Measurements from ENCODE around the gene MYO18B.

- TF ChIP-seq CTCF (IDR thresholded peaks at IDR 0.05) (no peak), POLR2AphosphoS5 (IDR thresholded peaks at IDR 0.05; ENCODE audit: insufficient read depth in 1 of 2, low read depth in 1 of 2) (no peak)
Measured at GRCh38 chr22:26038365-26038764, 296.4 kb downstream of the MYO18B start.

Data from vagina (tissue), 2 donors.